Vagina (tissue), 2 donors: Measurements from ENCODE around the gene ZNF622.

ENCODE experiments used
- POLR2A ChIP-seq, 2 donors: fragments of 450-650 bp; IDR thresholded peaks; one replicate each; pipeline ENCODE4 v1.6.1; 2017; ENCODE audit warnings: antibody characterized with exemption in 2 of 2, mild to moderate bottlenecking in 2 of 2, moderate library complexity in 2 of 2
- TF ChIP-seq, protein P1 (sequence below), 3 experiments: fragments of 450-650 bp in 2 of 3; fragments of 200-600 bp in 1 of 3; sonication (generic) in 1 of 3; IDR thresholded peaks; one replicate each; pipeline ENCODE4 v1.5.1; 2017 to 2019; ENCODE audit warnings: antibody characterized with exemption in 3 of 3, mild to moderate bottlenecking in 2 of 3, moderate library complexity in 2 of 3

DNA sequence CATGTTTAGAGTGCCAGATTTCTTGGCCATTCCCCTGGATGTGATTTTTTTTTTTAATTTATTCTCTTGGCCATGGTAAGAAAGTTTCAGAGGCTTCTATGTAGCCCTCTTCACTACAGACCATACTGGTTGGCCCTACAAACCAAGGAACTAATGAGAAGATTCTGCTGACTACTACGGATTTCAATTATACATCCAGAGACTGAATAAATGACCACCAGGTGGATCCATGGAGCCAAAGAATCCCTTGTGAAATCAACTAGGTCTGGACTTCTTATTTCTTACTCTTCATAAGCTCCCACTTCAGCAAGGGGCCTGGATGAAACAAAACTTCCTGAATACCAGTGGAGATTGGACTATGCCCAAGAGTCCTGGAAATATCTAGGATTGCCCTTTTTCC, 27.6 kb downstream of the ZNF622 start:
- TF ChIP-seq, protein P1, sequence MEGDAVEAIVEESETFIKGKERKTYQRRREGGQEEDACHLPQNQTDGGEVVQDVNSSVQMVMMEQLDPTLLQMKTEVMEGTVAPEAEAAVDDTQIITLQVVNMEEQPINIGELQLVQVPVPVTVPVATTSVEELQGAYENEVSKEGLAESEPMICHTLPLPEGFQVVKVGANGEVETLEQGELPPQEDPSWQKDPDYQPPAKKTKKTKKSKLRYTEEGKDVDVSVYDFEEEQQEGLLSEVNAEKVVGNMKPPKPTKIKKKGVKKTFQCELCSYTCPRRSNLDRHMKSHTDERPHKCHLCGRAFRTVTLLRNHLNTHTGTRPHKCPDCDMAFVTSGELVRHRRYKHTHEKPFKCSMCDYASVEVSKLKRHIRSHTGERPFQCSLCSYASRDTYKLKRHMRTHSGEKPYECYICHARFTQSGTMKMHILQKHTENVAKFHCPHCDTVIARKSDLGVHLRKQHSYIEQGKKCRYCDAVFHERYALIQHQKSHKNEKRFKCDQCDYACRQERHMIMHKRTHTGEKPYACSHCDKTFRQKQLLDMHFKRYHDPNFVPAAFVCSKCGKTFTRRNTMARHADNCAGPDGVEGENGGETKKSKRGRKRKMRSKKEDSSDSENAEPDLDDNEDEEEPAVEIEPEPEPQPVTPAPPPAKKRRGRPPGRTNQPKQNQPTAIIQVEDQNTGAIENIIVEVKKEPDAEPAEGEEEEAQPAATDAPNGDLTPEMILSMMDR (IDR thresholded peaks at IDR 0.05): no peak
- no peak for TF ChIP-seq POLR2A (IDR thresholded peaks at IDR 0.05)
